Measurements from ENCODE around the gene ANTXRL. TPM values are rescaled to one million over a fixed set of nuclear protein-coding genes. Genes with fewer than 3 reads are reported as not detected.

ANTXRL gene
- polyA plus RNA-seq, 1 of the 3 experiments (the other 2 are of a cell fraction): not detected

GRCh38 chr10:46312953-46313352, 26.2 kb downstream of the ANTXRL start:
- no peak for DNase-seq
- Histone ChIP-seq H3F3A (replicated peaks; ENCODE audit: insufficient read depth) (no peaks in the 10 kb centered on the region), H3K9me2 (no peaks in the 10 kb centered on the region), H3K9me3 (no peaks in the 10 kb centered on the region), H3K79me2 (ENCODE audit: insufficient read depth) (no peaks in the 10 kb centered on the region), H3K4me2 (no peak overlapping the region), H3K27me3 (ENCODE audit: insufficient read depth) (no peaks in the 10 kb centered on the region), H4K20me1 (ENCODE audit: insufficient read depth) (no peaks in the 10 kb centered on the region), H2AFZ (ENCODE audit: low read depth) (no peak overlapping the region), H3K4me1 (ENCODE audit: control insufficient read depth in 1 of 2, insufficient read depth in 2 of 2, low read depth in 1 of 2, low read length in 1 of 2) (peaks cover 0 to 6% of the 10 kb centered on the region in 2 experiments; a peak in 1 of 4 replicates), H3K9ac (no peak overlapping the region), H3K36me3 (replicated peaks in 1 of 2; ENCODE audit: control insufficient read depth in 1 of 2, insufficient read depth in 2 of 2, low read length in 1 of 2) (no peaks in the 10 kb centered on the region), H3K27ac (ENCODE audit: low read depth in 2 of 2, low read length in 1 of 2) (no peak overlapping the region), H3K4me3 (ENCODE audit: low read depth in 2 of 2, low read length in 1 of 2) (no peak overlapping the region)
- CTCF ChIA-PET: no interaction called here
- whole genome bisulfite sequencing (ENCODE audit: low lambda C conversion rate): 94% methylated on average over 3 of the region's 3 CpGs
- POLR2A ChIA-PET: no interaction called here
- no peak for TF ChIP-seq ZBTB33 (IDR thresholded peaks at IDR 0.05; ENCODE audit: borderline replicate concordance, low read depth)
- no peak for TF ChIP-seq USF1 (IDR thresholded peaks at IDR 0.05; ENCODE audit: borderline replicate concordance, low read depth)
- TF ChIP-seq YY1 (IDR thresholded peaks at IDR 0.05; ENCODE audit: low read depth): no peak
- TF ChIP-seq JUND (IDR thresholded peaks at IDR 0.05): no peak
- TF ChIP-seq CHD2 (IDR thresholded peaks at IDR 0.05; ENCODE audit: low read length, partially characterized antibody): no peak
- TF ChIP-seq MEF2A (IDR thresholded peaks at IDR 0.05; ENCODE audit: borderline replicate concordance, low read depth): no peak
- TF ChIP-seq, protein P1, sequence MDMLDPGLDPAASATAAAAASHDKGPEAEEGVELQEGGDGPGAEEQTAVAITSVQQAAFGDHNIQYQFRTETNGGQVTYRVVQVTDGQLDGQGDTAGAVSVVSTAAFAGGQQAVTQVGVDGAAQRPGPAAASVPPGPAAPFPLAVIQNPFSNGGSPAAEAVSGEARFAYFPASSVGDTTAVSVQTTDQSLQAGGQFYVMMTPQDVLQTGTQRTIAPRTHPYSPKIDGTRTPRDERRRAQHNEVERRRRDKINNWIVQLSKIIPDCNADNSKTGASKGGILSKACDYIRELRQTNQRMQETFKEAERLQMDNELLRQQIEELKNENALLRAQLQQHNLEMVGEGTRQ (IDR thresholded peaks at IDR 0.05; ENCODE audit: borderline replicate concordance, low read depth, low read length): no peak
- no peak for TF ChIP-seq MXI1 (IDR thresholded peaks at IDR 0.05; ENCODE audit: low read depth, low read length)
- TF ChIP-seq MAX (IDR thresholded peaks at IDR 0.05; ENCODE audit: low read depth): no peak
- no peak for TF ChIP-seq EP300 (IDR thresholded peaks at IDR 0.05; ENCODE audit: borderline replicate concordance in 1 of 2, low read depth in 1 of 2, low read length in 1 of 2)
- no peak for TF ChIP-seq RXRA (IDR thresholded peaks at IDR 0.05; ENCODE audit: borderline replicate concordance, low read depth)

GRCh38 chr10:46314071-46314470, 27.3 kb downstream of the ANTXRL start:
- TF ChIP-seq FOXM1 (IDR thresholded peaks at IDR 0.05; ENCODE audit: low read depth) (no peak), FOSL2 (IDR thresholded peaks at IDR 0.05; ENCODE audit: borderline replicate concordance, low read depth) (no peak), GABPA (IDR thresholded peaks at IDR 0.05; ENCODE audit: low read depth) (no peak), TCF12 (IDR thresholded peaks at IDR 0.05) (no peak), RFX5 (IDR thresholded peaks at IDR 0.05; ENCODE audit: low read length) (no peak), JUND (IDR thresholded peaks at IDR 0.05) (no peak), IRF3 (IDR thresholded peaks at IDR 0.05; ENCODE audit: low read depth, low read length) (no peak), FOXJ3 (CRISPR knock-in tag; IDR thresholded peaks at IDR 0.05) (no peak), RCOR1 (IDR thresholded peaks at IDR 0.05; ENCODE audit: low read length) (no peak), SMC3 (IDR thresholded peaks at IDR 0.05; ENCODE audit: low read depth, low read length) (no peak), ELF1 (IDR thresholded peaks at IDR 0.05) (no peak)
- TF ChIP-seq, protein P1 (IDR thresholded peaks at IDR 0.05; ENCODE audit: borderline replicate concordance, low read depth, low read length): no peak
- Histone ChIP-seq H4K20me1 (ENCODE audit: insufficient read depth) (no peaks in the 10 kb centered on the region), H3K9me2 (no peaks in the 10 kb centered on the region), H3K9ac (no peak overlapping the region), H3K27me3 (ENCODE audit: insufficient read depth) (no peaks in the 10 kb centered on the region), H2AFZ (ENCODE audit: low read depth) (no peak overlapping the region), H3K4me1 (ENCODE audit: control insufficient read depth in 1 of 2, insufficient read depth in 2 of 2, low read depth in 1 of 2, low read length in 1 of 2) (peaks cover 0 to 6% of the 10 kb centered on the region in 2 experiments; a peak in 1 of 4 replicates), H3F3A (replicated peaks; ENCODE audit: insufficient read depth) (no peaks in the 10 kb centered on the region), H3K36me3 (replicated peaks in 1 of 2; ENCODE audit: control insufficient read depth in 1 of 2, insufficient read depth in 2 of 2, low read length in 1 of 2) (no peaks in the 10 kb centered on the region), H3K9me3 (no peaks in the 10 kb centered on the region), H3K27ac (ENCODE audit: low read depth in 2 of 2, low read length in 1 of 2) (no peak overlapping the region), H3K4me2 (no peak overlapping the region), H3K4me3 (ENCODE audit: low read depth in 2 of 2, low read length in 1 of 2) (no peak overlapping the region), H3K79me2 (ENCODE audit: insufficient read depth) (no peaks in the 10 kb centered on the region)
- 61% methylated on average over 7 of the region's 8 CpGs for WGBS (ENCODE audit: low lambda C conversion rate)
- ChIA-PET CTCF (no interaction called here), POLR2A (no interaction called here)
- no peak for DNase-seq
